ENCODE data around the gene NFILZ.
A peak's percentile ranks its signal among the peaks of the same experiment; 100 is the strongest.

Gene NFILZ

GRCh38 chr19:8629996-8630683 lies at the start of gene NFILZ:
TSS of gene NFILZ (plus strand) at chr19:8630633. CDS start at chr19:8676766, 46,133 bp downstream.
- no peak for DNase-seq (ENCODE audit: low spot score)

- peak; percentile 89 for DNase-seq (ENCODE audit: low spot score)
These were observed 49.6 kb upstream of the NFILZ start for GRCh38 chr19:8580710-8581281.

GRCh38 chr19:8584965-8585893 lies 45.2 kb upstream of the NFILZ start:
- DNase-seq (ENCODE audit: low spot score) = no peak

GRCh38 chr19:8585894-8586750 lies 44.3 kb upstream of the NFILZ start:
- peak; percentile 71 for DNase-seq (ENCODE audit: low spot score)

- no peak for DNase-seq (ENCODE audit: low spot score)
These were observed 41.2 kb upstream of the NFILZ start for GRCh38 chr19:8589177-8589714.

- DNase-seq (ENCODE audit: low spot score) = peak; percentile 83
These were observed 38.0 kb upstream of the NFILZ start for GRCh38 chr19:8592231-8593009.

GRCh38 chr19:8593931-8594330 lies 36.5 kb upstream of the NFILZ start:
- no peak for DNase-seq (ENCODE audit: low spot score)

- no peak for DNase-seq (ENCODE audit: low spot score)
These were observed 34.8 kb upstream of the NFILZ start for GRCh38 chr19:8595651-8596050.

- no peak for DNase-seq (ENCODE audit: low spot score)
These were observed 34.3 kb upstream of the NFILZ start for GRCh38 chr19:8596168-8596567.

GRCh38 chr19:8600064-8600463 lies 30.4 kb upstream of the NFILZ start:
- DNase-seq (ENCODE audit: low spot score) = no peak

- no peak for DNase-seq (ENCODE audit: low spot score)
These were observed 29.6 kb upstream of the NFILZ start for GRCh38 chr19:8600816-8601215.

- no peak for DNase-seq (ENCODE audit: low spot score)
These were observed 28.6 kb upstream of the NFILZ start for GRCh38 chr19:8601796-8602195.

- no peak for DNase-seq (ENCODE audit: low spot score)
These were observed 24.9 kb upstream of the NFILZ start for GRCh38 chr19:8605514-8605913.

- no peak for DNase-seq (ENCODE audit: low spot score)
These were observed 23.0 kb upstream of the NFILZ start for GRCh38 chr19:8607386-8607785.

- DNase-seq (ENCODE audit: low spot score) = no peak
These were observed 21.5 kb upstream of the NFILZ start for GRCh38 chr19:8608941-8609278.

GRCh38 chr19:8609279-8610040 lies 21.0 kb upstream of the NFILZ start:
- DNase-seq (ENCODE audit: low spot score) = no peak

- DNase-seq (ENCODE audit: low spot score) = peak; percentile 79
These were observed 20.1 kb upstream of the NFILZ start, which contains the start of gene ADAMTS10 for GRCh38 chr19:8610041-8610935. TSS of gene ADAMTS10 (minus strand) at chr19:8610715. CDS start at chr19:8605710, 5,005 bp downstream.

GRCh38 chr19:8610936-8611300 lies 19.5 kb upstream of the NFILZ start:
- DNase-seq (ENCODE audit: low spot score) = no peak

- DNase-seq (ENCODE audit: low spot score) = no peak
These were observed 19.0 kb upstream of the NFILZ start for GRCh38 chr19:8611391-8611876.

All from D341Med (cell line).